ENCODE measurements around the gene ABCB11. TPM values are rescaled to one million over a fixed set of nuclear protein-coding genes. Genes with fewer than 3 reads are reported as not detected.

The ABCB11 gene
- total and polyA plus RNA-seq, 9 of the 15 experiments (the other 6 are each of a cell fraction or from before 2014, with no cell fraction given): 0.04 to 0.51 (median 0.10) TPM; not detected in 1

DNA sequence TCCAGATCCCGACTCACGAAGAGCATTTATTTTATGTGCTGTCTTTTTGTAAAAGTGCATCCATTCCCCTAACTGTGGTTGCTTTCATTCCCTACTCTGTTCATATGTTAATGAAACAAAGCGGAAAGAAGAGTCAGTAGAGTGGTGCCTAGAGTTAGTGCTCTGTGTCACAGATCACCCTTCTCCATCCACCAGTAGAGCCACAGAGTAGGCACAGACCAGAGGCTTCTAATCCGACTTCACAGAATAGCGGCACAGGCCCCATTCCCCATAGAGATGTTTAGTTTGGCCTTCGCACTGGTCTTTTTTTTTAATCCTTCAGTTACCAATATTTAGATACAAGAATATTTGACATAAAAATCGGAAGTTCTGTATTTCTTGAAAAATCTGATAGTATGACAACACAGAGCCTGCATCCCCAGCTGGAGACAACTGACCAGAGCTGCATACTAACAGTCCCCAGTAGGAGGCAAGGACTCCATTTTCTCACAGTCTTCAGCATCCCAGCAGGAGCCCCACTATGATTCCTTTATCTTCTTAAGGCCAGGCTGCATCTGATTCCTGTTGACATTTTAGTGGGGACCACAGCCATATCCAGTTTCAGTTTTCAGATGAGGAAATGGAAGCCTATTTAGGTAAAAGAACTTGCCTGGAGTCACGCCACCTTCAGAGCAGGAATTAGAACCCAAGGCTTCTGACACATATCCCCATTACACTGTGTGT lies 123.0 kb downstream of the ABCB11 start (continued):
- TF ChIP-seq, protein P1, sequence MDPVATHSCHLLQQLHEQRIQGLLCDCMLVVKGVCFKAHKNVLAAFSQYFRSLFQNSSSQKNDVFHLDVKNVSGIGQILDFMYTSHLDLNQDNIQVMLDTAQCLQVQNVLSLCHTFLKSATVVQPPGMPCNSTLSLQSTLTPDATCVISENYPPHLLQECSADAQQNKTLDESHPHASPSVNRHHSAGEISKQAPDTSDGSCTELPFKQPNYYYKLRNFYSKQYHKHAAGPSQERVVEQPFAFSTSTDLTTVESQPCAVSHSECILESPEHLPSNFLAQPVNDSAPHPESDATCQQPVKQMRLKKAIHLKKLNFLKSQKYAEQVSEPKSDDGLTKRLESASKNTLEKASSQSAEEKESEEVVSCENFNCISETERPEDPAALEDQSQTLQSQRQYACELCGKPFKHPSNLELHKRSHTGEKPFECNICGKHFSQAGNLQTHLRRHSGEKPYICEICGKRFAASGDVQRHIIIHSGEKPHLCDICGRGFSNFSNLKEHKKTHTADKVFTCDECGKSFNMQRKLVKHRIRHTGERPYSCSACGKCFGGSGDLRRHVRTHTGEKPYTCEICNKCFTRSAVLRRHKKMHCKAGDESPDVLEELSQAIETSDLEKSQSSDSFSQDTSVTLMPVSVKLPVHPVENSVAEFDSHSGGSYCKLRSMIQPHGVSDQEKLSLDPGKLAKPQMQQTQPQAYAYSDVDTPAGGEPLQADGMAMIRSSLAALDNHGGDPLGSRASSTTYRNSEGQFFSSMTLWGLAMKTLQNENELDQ (CRISPR knock-in tag; IDR thresholded peaks at IDR 0.05; ENCODE audit: borderline replicate concordance): no peak
- no peak for TF ChIP-seq CC2D1A (IDR thresholded peaks at IDR 0.05)
- TF ChIP-seq, protein P2, sequence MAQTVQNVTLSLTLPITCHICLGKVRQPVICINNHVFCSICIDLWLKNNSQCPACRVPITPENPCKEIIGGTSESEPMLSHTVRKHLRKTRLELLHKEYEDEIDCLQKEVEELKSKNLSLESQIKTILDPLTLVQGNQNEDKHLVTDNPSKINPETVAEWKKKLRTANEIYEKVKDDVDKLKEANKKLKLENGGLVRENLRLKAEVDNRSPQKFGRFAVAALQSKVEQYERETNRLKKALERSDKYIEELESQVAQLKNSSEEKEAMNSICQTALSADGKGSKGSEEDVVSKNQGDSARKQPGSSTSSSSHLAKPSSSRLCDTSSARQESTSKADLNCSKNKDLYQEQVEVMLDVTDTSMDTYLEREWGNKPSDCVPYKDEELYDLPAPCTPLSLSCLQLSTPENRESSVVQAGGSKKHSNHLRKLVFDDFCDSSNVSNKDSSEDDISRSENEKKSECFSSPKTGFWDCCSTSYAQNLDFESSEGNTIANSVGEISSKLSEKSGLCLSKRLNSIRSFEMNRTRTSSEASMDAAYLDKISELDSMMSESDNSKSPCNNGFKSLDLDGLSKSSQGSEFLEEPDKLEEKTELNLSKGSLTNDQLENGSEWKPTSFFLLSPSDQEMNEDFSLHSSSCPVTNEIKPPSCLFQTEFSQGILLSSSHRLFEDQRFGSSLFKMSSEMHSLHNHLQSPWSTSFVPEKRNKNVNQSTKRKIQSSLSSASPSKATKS (CRISPR knock-in tag; IDR thresholded peaks at IDR 0.05): no peak
- TF ChIP-seq, protein P3, sequence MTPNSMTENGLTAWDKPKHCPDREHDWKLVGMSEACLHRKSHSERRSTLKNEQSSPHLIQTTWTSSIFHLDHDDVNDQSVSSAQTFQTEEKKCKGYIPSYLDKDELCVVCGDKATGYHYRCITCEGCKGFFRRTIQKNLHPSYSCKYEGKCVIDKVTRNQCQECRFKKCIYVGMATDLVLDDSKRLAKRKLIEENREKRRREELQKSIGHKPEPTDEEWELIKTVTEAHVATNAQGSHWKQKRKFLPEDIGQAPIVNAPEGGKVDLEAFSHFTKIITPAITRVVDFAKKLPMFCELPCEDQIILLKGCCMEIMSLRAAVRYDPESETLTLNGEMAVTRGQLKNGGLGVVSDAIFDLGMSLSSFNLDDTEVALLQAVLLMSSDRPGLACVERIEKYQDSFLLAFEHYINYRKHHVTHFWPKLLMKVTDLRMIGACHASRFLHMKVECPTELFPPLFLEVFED (CRISPR knock-in tag; conservative IDR thresholded peaks at IDR 0.05): no peak
- no peak for TF ChIP-seq ZBED1 (IDR thresholded peaks at IDR 0.05)
- no peak for TF ChIP-seq NELFE (IDR thresholded peaks at IDR 0.05; ENCODE audit: insufficient read depth, insufficient read length)
- no peak for TF ChIP-seq KLF6 (CRISPR knock-in tag; IDR thresholded peaks at IDR 0.05; ENCODE audit: borderline replicate concordance)
- TF ChIP-seq CBX3 (IDR thresholded peaks at IDR 0.05; ENCODE audit: borderline replicate concordance in 1 of 2, low read length in 2 of 2): peak in 1 of 2 experiments; percentile 35; a peak in 2 of 3 replicates
- TF ChIP-seq NONO (IDR thresholded peaks at IDR 0.05; ENCODE audit: low read depth in 2 of 2, low read length in 1 of 2): no peak
- no peak for TF ChIP-seq ZNF3 (CRISPR knock-in tag; IDR thresholded peaks at IDR 0.05)
- no peak for TF ChIP-seq KAT7 (CRISPR knock-in tag; IDR thresholded peaks at IDR 0.05; ENCODE audit: borderline replicate concordance)
- no peak for TF ChIP-seq LEF1 (IDR thresholded peaks at IDR 0.05)
- TF ChIP-seq HNRNPLL (IDR thresholded peaks at IDR 0.05; ENCODE audit: low read depth, low read length, poor library complexity, severe bottlenecking): no peak
- TF ChIP-seq FOXK2 (conservative IDR thresholded peaks at IDR 0.05 in 1 of 2, IDR thresholded peaks at IDR 0.05 in 1 of 2; ENCODE audit: low read depth in 2 of 2): peak; percentile 20 to 38; a peak in 1 of 4 replicates
- TF ChIP-seq PPARD (CRISPR knock-in tag; IDR thresholded peaks at IDR 0.05): no peak
- peak; percentile 70 for TF ChIP-seq ARID1B (IDR thresholded peaks at IDR 0.05)
- 0 out of 2 replicates have a peak, but pooled peaks have one; percentile 14 for TF ChIP-seq FOXM1 (IDR thresholded peaks at IDR 0.05; ENCODE audit: low read depth)
- TF ChIP-seq FOXM1 (CRISPR knock-in tag; IDR thresholded peaks at IDR 0.05; ENCODE audit: low read depth): no peak
- no peak for TF ChIP-seq MIER1 (IDR thresholded peaks at IDR 0.05; ENCODE audit: low read depth)
- TF ChIP-seq TCF3 (CRISPR knock-in tag; IDR thresholded peaks at IDR 0.05): peak; percentile 74
- TF ChIP-seq POLR2AphosphoS2 (IDR thresholded peaks at IDR 0.05; ENCODE audit: low read length): no peak
- TF ChIP-seq, protein P4, sequence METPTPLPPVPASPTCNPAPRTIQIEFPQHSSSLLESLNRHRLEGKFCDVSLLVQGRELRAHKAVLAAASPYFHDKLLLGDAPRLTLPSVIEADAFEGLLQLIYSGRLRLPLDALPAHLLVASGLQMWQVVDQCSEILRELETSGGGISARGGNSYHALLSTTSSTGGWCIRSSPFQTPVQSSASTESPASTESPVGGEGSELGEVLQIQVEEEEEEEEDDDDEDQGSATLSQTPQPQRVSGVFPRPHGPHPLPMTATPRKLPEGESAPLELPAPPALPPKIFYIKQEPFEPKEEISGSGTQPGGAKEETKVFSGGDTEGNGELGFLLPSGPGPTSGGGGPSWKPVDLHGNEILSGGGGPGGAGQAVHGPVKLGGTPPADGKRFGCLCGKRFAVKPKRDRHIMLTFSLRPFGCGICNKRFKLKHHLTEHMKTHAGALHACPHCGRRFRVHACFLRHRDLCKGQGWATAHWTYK (CRISPR knock-in tag; IDR thresholded peaks at IDR 0.05): no peak
